ENCODE results near the gene VKORC1.

The VKORC1 gene

GRCh38 chr16:31080756-31081419 lies 13.7 kb downstream of the VKORC1 start:
- DNase-seq (ENCODE audit: low read depth), result no peak
- no peak overlapping the region for H3K4me3 ChIP-seq (ENCODE audit: low read depth, low read length)
- no peak for TF ChIP-seq CTCF (IDR thresholded peaks at IDR 0.05; ENCODE audit: control insufficient read depth, extremely low read depth, insufficient read depth)

GRCh38 chr16:31080035-31080629 lies 14.5 kb downstream of the VKORC1 start:
- DNase-seq (ENCODE audit: low read depth), result no peak
- H3K4me3 ChIP-seq (ENCODE audit: low read depth, low read length), result no peak overlapping the region
- TF ChIP-seq CTCF (IDR thresholded peaks at IDR 0.05; ENCODE audit: control insufficient read depth, extremely low read depth, insufficient read depth), result no peak

GRCh38 chr16:31079342-31079944 lies 15.2 kb downstream of the VKORC1 start:
- no peak overlapping the region for H3K4me3 ChIP-seq (ENCODE audit: low read depth, low read length)
- no peak for DNase-seq (ENCODE audit: low read depth)
- TF ChIP-seq CTCF (IDR thresholded peaks at IDR 0.05; ENCODE audit: control insufficient read depth, extremely low read depth, insufficient read depth), result no peak

GRCh38 chr16:31078597-31079341 lies 15.8 kb downstream of the VKORC1 start:
- no peak for TF ChIP-seq CTCF (IDR thresholded peaks at IDR 0.05; ENCODE audit: control insufficient read depth, extremely low read depth, insufficient read depth)
- no peak for DNase-seq (ENCODE audit: low read depth)
- no peak overlapping the region for H3K4me3 ChIP-seq (ENCODE audit: low read depth, low read length)

- no peak for DNase-seq (ENCODE audit: low read depth)
- no peak overlapping the region for H3K4me3 ChIP-seq (ENCODE audit: low read depth, low read length)
- TF ChIP-seq CTCF (IDR thresholded peaks at IDR 0.05; ENCODE audit: control insufficient read depth, extremely low read depth, insufficient read depth), result no peak
Measured at GRCh38 chr16:31077592-31078396, 16.8 kb downstream of the VKORC1 start.

- no peak for DNase-seq (ENCODE audit: low read depth)
- H3K4me3 ChIP-seq (ENCODE audit: low read depth, low read length), result no peak overlapping the region
- TF ChIP-seq CTCF (IDR thresholded peaks at IDR 0.05; ENCODE audit: control insufficient read depth, extremely low read depth, insufficient read depth), result no peak
Measured at GRCh38 chr16:31077024-31077423, 17.6 kb downstream of the VKORC1 start.
